Measurements from ENCODE around the gene CTXND1.

CTXND1 gene

GRCh38 chr15:80251428-80252120 is 439 bp downstream of the CTXND1 start:
- TF ChIP-seq ZBTB7A (IDR thresholded peaks at IDR 0.05; ENCODE audit: low read depth) (no peak), CEBPB (IDR thresholded peaks at IDR 0.05) (no peak), TEAD4 (IDR thresholded peaks at IDR 0.05) (no peak), TCF12 (IDR thresholded peaks at IDR 0.05; ENCODE audit: low read depth) (no peak), EP300 (IDR thresholded peaks at IDR 0.05; ENCODE audit: borderline replicate concordance) (no peak), NFIC (IDR thresholded peaks at IDR 0.05) (no peak), YY1 (IDR thresholded peaks at IDR 0.05; ENCODE audit: low read depth) (no peak), FOXM1 (IDR thresholded peaks at IDR 0.05; ENCODE audit: borderline replicate concordance, low read depth) (no peak), TAF1 (IDR thresholded peaks at IDR 0.05; ENCODE audit: low read depth) (no peak), EGR1 (IDR thresholded peaks at IDR 0.05) (no peak), CREB1 (IDR thresholded peaks at IDR 0.05; ENCODE audit: low read depth) (no peak), RAD21 (IDR thresholded peaks at IDR 0.05; ENCODE audit: low read depth) (no peak), REST (IDR thresholded peaks at IDR 0.05; ENCODE audit: low read depth) (no peak)

- no peak for TF ChIP-seq YY1 (IDR thresholded peaks at IDR 0.05; ENCODE audit: low read depth)
Observed at GRCh38 chr15:80250614-80251427, 1.2 kb downstream of the CTXND1 start.

GRCh38 chr15:80249973-80250372 is 2.0 kb downstream of the CTXND1 start:
- TF ChIP-seq USF1 (IDR thresholded peaks at IDR 0.05): no peak
- no peak for TF ChIP-seq NFIC (IDR thresholded peaks at IDR 0.05)
- TF ChIP-seq MAX (IDR thresholded peaks at IDR 0.05): no peak
- TF ChIP-seq TEAD4 (IDR thresholded peaks at IDR 0.05): no peak
- TF ChIP-seq CREB1 (IDR thresholded peaks at IDR 0.05; ENCODE audit: low read depth): no peak
- no peak for TF ChIP-seq TAF1 (IDR thresholded peaks at IDR 0.05; ENCODE audit: low read depth)
- no peak for TF ChIP-seq REST (IDR thresholded peaks at IDR 0.05; ENCODE audit: low read depth)
- TF ChIP-seq FOXM1 (IDR thresholded peaks at IDR 0.05; ENCODE audit: borderline replicate concordance, low read depth): no peak
- TF ChIP-seq EP300 (IDR thresholded peaks at IDR 0.05; ENCODE audit: borderline replicate concordance): no peak
- no peak for TF ChIP-seq CEBPB (IDR thresholded peaks at IDR 0.05)
- TF ChIP-seq TCF12 (IDR thresholded peaks at IDR 0.05; ENCODE audit: low read depth): no peak
- TF ChIP-seq ZBTB7A (IDR thresholded peaks at IDR 0.05; ENCODE audit: low read depth): no peak
- no peak for TF ChIP-seq EGR1 (IDR thresholded peaks at IDR 0.05)
- TF ChIP-seq YY1 (IDR thresholded peaks at IDR 0.05; ENCODE audit: low read depth): no peak

GRCh38 chr15:80247320-80247719 is 4.7 kb downstream of the CTXND1 start:
- TF ChIP-seq CEBPB (IDR thresholded peaks at IDR 0.05) (no peak), EGR1 (IDR thresholded peaks at IDR 0.05) (no peak), TEAD4 (IDR thresholded peaks at IDR 0.05) (no peak), USF1 (IDR thresholded peaks at IDR 0.05) (no peak), NFIC (IDR thresholded peaks at IDR 0.05) (no peak), TCF12 (IDR thresholded peaks at IDR 0.05; ENCODE audit: low read depth) (no peak)

- TF ChIP-seq USF1 (IDR thresholded peaks at IDR 0.05) (no peak), EGR1 (IDR thresholded peaks at IDR 0.05) (no peak), TCF12 (IDR thresholded peaks at IDR 0.05; ENCODE audit: low read depth) (no peak), CREB1 (IDR thresholded peaks at IDR 0.05; ENCODE audit: low read depth) (no peak), TEAD4 (IDR thresholded peaks at IDR 0.05) (no peak), TAF1 (IDR thresholded peaks at IDR 0.05; ENCODE audit: low read depth) (no peak), MAX (IDR thresholded peaks at IDR 0.05) (no peak), FOXM1 (IDR thresholded peaks at IDR 0.05; ENCODE audit: borderline replicate concordance, low read depth) (no peak), RAD21 (IDR thresholded peaks at IDR 0.05; ENCODE audit: low read depth) (no peak), ZBTB7A (IDR thresholded peaks at IDR 0.05; ENCODE audit: low read depth) (no peak), REST (IDR thresholded peaks at IDR 0.05; ENCODE audit: low read depth) (no peak), CEBPB (IDR thresholded peaks at IDR 0.05) (no peak), NFIC (IDR thresholded peaks at IDR 0.05) (no peak), YY1 (IDR thresholded peaks at IDR 0.05; ENCODE audit: low read depth) (no peak), EP300 (IDR thresholded peaks at IDR 0.05; ENCODE audit: borderline replicate concordance) (no peak)
Observed at GRCh38 chr15:80246425-80246894, 5.6 kb downstream of the CTXND1 start.

Measured in Ishikawa (cell line).